Kidney (tissue), 14 donors: ENCODE results near the gene MAPK7. TPM values are rescaled to one million over a fixed set of nuclear protein-coding genes. Genes with fewer than 3 reads are reported as not detected.
A peak's percentile ranks its signal among the peaks of the same experiment; 100 is the strongest.

Source experiments
- DNase-seq, 5 donors: peaks; one replicate each; pipeline ENCODE4 v3.0.0-alpha.2; 2013 to 2020
- FAIRE-seq: peaks from 2 replicates; lab custom pipeline; 2012; peaks lifted over from hg19 to GRCh38; lab: Jason Lieb, UNC
- H3K27ac ChIP-seq, 2 donors: one replicate each; pipeline ENCODE4 v1.7.0; 2013; ENCODE audit warnings: low read depth in 2 of 2, low read length in 2 of 2, inconsistent platforms in 1 of 2
- H3K27me3 ChIP-seq: one replicate; pipeline ENCODE4 v1.7.1; 2013; ENCODE audit warnings: low read length, inconsistent platforms; ENCODE audit not compliant: control insufficient read depth, insufficient read depth
- H3K36me3 ChIP-seq, 3 donors: one replicate each; pipeline versions ENCODE4 v1.7.0 to v1.7.1; 2013; ENCODE audit warnings: low read length in 3 of 3, control low read depth in 1 of 3, inconsistent platforms in 1 of 3; ENCODE audit not compliant: insufficient read depth in 3 of 3, control insufficient read depth in 2 of 3
- H3K4me1 ChIP-seq, 3 donors: one replicate each; pipeline versions ENCODE4 v1.7.0 to v1.7.1; 2013; ENCODE audit warnings: low read length in 3 of 3, inconsistent platforms in 1 of 3, low read depth in 1 of 3; ENCODE audit not compliant: control insufficient read depth in 2 of 3, insufficient read depth in 2 of 3
- H3K4me3 ChIP-seq, 3 donors: one replicate each; pipeline versions ENCODE4 v1.7.0 to v1.8.1; 2013; ENCODE audit warnings: low read length in 3 of 3, control low read depth in 1 of 3, inconsistent platforms in 1 of 3
- H3K9ac ChIP-seq, 3 donors: one replicate each; pipeline versions ENCODE4 v1.7.0 to v1.7.1; 2013; ENCODE audit warnings: low read length in 3 of 3, control low read depth in 1 of 3, inconsistent platforms in 1 of 3
- H3K9me3 ChIP-seq, 3 donors: one replicate each; pipeline versions ENCODE4 v1.7.0 to v1.7.1; 2013; ENCODE audit warnings: low read length in 3 of 3, control low read depth in 1 of 3, inconsistent platforms in 1 of 3; ENCODE audit not compliant: control insufficient read depth in 2 of 3, insufficient read depth in 1 of 3
- intact Hi-C: fragments of 100-400 bp; cut with DNase I; formaldehyde crosslinking; loops from one replicate; pipeline ENCODE4 v1.11.1; 2022
- polyA plus RNA-seq: library from polyadenylated mRNA; stranded (reverse); fragments of 350-450 nt; fragmentation: Illumina TruSeq; extraction: RNeasy Lipid Tissue Mini Kit (QIAGEN cat#74804); gene quantifications from one replicate; pipeline ENCODE4 v1.2.3, GENCODE V29; 2014; ENCODE audit warnings: low read depth, low replicate concordance; ENCODE audit not compliant: insufficient read depth
- total RNA-seq: library from RNA; stranded (reverse); fragmentation: NEBNext Ultra II Directional; extraction: Animal tissue kit (Norgen Biotek cat#: 25700); gene quantifications from one replicate; pipeline ENCODE4 v1.2.1, GENCODE V29; 2021
- TF ChIP-seq, protein P1 (sequence below): IDR thresholded peaks from 3 replicates; pipeline ENCODE4 v1.5.1; 2012; ENCODE audit warnings: mild to moderate bottlenecking, moderate library complexity, borderline replicate concordance; ENCODE audit not compliant: insufficient read depth; ENCODE audit errors: extremely low read depth
- donor health status: control.
- donor health status: control.
- donor health status: control.
- donor health status: control.
- donor health status: control.
- donor health status: DM: yes; HTN: yes; CAD: no.
- donor health status: Normal renal cell carcinoma (clear cell type).

MAPK7 gene
- total and polyA plus RNA-seq, 2 donors from 2014 or later: 7.1 to 36.7 TPM

DNA sequence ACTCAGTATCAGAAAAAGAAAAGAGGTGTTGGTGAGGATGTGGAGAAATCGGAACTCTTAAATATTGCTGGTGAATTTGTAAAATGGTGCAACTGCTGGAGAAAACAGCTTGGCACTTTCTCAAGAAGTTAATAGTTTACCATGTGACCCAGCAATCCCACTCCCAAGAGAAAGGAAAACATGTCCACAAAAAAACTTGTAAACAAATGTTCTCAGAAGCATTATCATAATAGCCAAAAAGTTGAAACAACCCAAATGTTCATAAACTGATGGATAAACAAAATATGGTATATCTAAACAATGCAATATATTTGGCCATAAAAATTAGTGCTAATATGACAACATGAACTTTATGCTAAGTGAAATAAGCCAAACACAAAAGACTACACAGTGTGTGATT, 2.6 kb upstream of the MAPK7 start:
- Histone ChIP-seq H3K27ac (no peak overlapping the region), H3K9me3 (no peaks in the 10 kb centered on the region), H3K4me3 (no peak overlapping the region), H3K27me3 (no peaks in the 10 kb centered on the region), H3K36me3 (peaks cover 8 to 15% (median 10%) of the 10 kb centered on the region in 3 donors), H3K9ac (no peak overlapping the region), H3K4me1 (peaks cover 0 to 13% (median 0%) of the 10 kb centered on the region in 3 donors)
- no peak for FAIRE-seq
- peak in 1 of 5 donors; percentile 62 for DNase-seq
- intact Hi-C loops: no loop called here
- TF ChIP-seq, protein P1, sequence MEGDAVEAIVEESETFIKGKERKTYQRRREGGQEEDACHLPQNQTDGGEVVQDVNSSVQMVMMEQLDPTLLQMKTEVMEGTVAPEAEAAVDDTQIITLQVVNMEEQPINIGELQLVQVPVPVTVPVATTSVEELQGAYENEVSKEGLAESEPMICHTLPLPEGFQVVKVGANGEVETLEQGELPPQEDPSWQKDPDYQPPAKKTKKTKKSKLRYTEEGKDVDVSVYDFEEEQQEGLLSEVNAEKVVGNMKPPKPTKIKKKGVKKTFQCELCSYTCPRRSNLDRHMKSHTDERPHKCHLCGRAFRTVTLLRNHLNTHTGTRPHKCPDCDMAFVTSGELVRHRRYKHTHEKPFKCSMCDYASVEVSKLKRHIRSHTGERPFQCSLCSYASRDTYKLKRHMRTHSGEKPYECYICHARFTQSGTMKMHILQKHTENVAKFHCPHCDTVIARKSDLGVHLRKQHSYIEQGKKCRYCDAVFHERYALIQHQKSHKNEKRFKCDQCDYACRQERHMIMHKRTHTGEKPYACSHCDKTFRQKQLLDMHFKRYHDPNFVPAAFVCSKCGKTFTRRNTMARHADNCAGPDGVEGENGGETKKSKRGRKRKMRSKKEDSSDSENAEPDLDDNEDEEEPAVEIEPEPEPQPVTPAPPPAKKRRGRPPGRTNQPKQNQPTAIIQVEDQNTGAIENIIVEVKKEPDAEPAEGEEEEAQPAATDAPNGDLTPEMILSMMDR: no peak

DNA sequence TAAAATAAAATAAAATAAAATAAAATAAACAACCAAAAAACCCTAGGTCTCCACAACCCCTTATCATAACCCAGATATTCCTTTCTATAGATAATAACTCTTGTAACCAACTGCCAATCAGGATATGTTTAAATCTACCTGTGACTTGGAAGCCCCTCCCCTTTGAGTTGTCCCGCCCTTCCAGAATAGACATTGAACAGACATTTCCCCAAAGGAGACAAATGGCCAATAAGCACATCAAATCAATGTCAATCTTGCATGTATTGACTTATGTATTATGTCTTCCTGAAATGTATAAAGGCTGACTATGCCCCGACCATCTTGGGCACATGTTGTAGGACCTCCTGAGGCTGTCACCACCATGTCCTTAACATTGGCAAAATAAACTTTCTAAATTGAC, 1.5 kb upstream of the MAPK7 start:
- H3K9ac ChIP-seq: peak overlapping the region; percentile 44 to 87 (median 71)
- peaks cover 0 to 10% (median 0%) of the 10 kb centered on the region in 3 donors for H3K4me1 ChIP-seq
- peaks cover 10 to 21% (median 13%) of the 10 kb centered on the region in 3 donors for H3K36me3 ChIP-seq
- H3K9me3 ChIP-seq: no peaks in the 10 kb centered on the region
- TF ChIP-seq, protein P1: no peak
- peak in 2 of 5 donors; percentile 8 to 9 for DNase-seq
- intact Hi-C loops: no loop called here
- H3K27ac ChIP-seq: peak overlapping the region; percentile 95 to 96
- H3K4me3 ChIP-seq: peak overlapping the region; percentile 70 to 89 (median 77)
- H3K27me3 ChIP-seq: no peaks in the 10 kb centered on the region
- no peak for FAIRE-seq

DNA sequence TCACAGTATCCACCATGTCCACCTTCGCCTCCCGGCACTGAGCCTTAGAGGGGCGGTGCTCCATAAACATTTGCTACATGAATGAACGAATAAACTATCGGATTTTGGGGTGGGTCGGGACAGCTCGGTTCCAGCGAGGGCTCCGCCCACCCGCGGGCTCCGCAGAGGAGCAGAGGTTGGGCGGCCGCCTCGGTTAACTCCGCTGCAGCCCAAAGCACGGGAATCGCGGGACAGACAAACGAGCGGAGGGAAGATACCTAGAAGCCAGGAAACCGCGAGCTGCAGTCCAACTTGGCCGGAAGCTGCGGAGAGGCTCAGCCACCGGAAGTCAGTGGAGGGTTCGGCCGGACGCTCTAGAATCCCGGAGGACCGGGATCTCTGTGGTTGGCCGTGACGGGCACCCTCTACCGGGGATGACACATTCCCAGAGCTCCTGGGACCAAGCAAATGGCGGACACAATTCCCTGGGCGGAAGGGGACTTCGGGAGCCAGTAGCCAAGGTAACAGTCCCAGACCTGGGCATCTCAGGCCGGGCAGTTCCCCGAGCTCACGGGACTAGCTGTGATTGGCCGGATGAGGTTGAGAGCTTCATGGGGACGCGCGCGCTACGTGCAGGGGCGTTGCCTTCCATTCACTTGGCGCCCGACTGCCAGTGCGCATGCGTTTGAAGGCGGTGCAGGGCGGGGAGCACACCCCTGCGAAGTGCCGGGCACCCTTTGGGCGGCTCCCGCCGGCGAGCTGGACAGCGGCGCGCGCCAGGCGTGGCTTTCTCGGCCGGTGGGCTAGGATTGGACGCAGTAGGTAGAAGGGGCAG, 489 bp upstream of the MAPK7 start:
- H3K9me3 ChIP-seq: no peaks in the 10 kb centered on the region
- peak overlapping the region; percentile 63 to 87 (median 71) for H3K9ac ChIP-seq
- peaks cover 10 to 21% (median 14%) of the 10 kb centered on the region in 3 donors for H3K36me3 ChIP-seq
- peak overlapping the region; percentile 95 to 96 for H3K27ac ChIP-seq
- peak overlapping the region; percentile 70 to 89 (median 77) for H3K4me3 ChIP-seq
- intact Hi-C loops: no loop called here
- FAIRE-seq (peak; percentile 89), DNase-seq (peak; percentile 99 to 100 (median 99))
- H3K27me3 ChIP-seq: no peaks in the 10 kb centered on the region
- H3K4me1 ChIP-seq: peaks cover 0 to 10% (median 0%) of the 10 kb centered on the region in 3 donors
- TF ChIP-seq, protein P1: peak; percentile 10
